Esophagus muscularis mucosa (tissue), 4 donors: ENCODE data around the gene CLDN7. TPM values are rescaled to one million over a fixed set of nuclear protein-coding genes. Genes with fewer than 3 reads are reported as not detected.
A peak's percentile ranks its signal among the peaks of the same experiment; 100 is the strongest.

Experiments used
- DNase-seq: peaks from one replicate; pipeline ENCODE4 v3.0.0-alpha.2; 2017; ENCODE audit errors: extremely low spot score
- H3K27ac ChIP-seq, 4 donors: fragments of 200-600 bp; sonication (generic); replicated peaks in 1 of 4; 1 replicate in 3 of 4; 2 replicates in 1 of 4; pipeline ENCODE4 v1.5.1; 2016 to 2019; ENCODE audit warnings: mild to moderate bottlenecking in 1 of 4
- H3K27me3 ChIP-seq, 4 donors: fragments of 200-600 bp; sonication (generic); one replicate each; pipeline versions ENCODE4 v1.5.1 to v1.6.0; 2016 to 2019
- H3K36me3 ChIP-seq, 4 donors: fragments of 200-600 bp; sonication (generic); one replicate each; pipeline ENCODE4 v1.5.1; 2016 to 2019
- H3K4me1 ChIP-seq, 4 donors: fragments of 200-600 bp; sonication (generic); one replicate each; pipeline ENCODE4 v1.5.1; 2016 to 2019
- H3K4me3 ChIP-seq, 4 donors: fragments of 200-600 bp; sonication (generic); 1 replicate in 2 of 4; 2 replicates in 2 of 4; pipeline ENCODE4 v1.5.1; 2016 to 2019; ENCODE audit warnings: mild to moderate bottlenecking in 4 of 4, moderate library complexity in 1 of 4
- H3K9me3 ChIP-seq, 4 donors: fragments of 200-600 bp; sonication (generic); 1 replicate in 3 of 4; 2 replicates in 1 of 4; pipeline ENCODE4 v1.5.1; 2016 to 2019
- CTCF ChIP-seq, 3 experiments: fragments of 200-600 bp in 2 of 3; fragments of 450-650 bp in 1 of 3; sonication (generic) in 2 of 3; IDR thresholded peaks; one replicate each; pipeline ENCODE4 v1.5.1; 2017 to 2019; ENCODE audit warnings: antibody characterized with exemption in 3 of 3, mild to moderate bottlenecking in 2 of 3, moderate library complexity in 1 of 3
- EP300 ChIP-seq: sonication (generic); formaldehyde crosslinking; IDR thresholded peaks from one replicate; pipeline ENCODE4 v1.6.1; 2017; ENCODE audit warnings: antibody characterized with exemption
- POLR2A ChIP-seq: fragments of 450-650 bp; IDR thresholded peaks from one replicate; pipeline ENCODE4 v1.6.1; 2017; ENCODE audit warnings: antibody characterized with exemption, moderate library complexity, mild to moderate bottlenecking, low read depth
- POLR2AphosphoS5 ChIP-seq, 2 donors: sonication (generic); formaldehyde crosslinking; IDR thresholded peaks; one replicate each; pipeline ENCODE4 v1.6.1; 2017; ENCODE audit warnings: antibody characterized with exemption in 2 of 2
- WGBS: methylation state at CpG from one replicate; pipeline ENCODE4 v1.1.5; 2018; 5-methylcytosine and 5-hydroxymethylcytosine counted together
- intact Hi-C: fragments of 100-400 bp; cut with DNase I; formaldehyde crosslinking; loops from one replicate; pipeline ENCODE4 v1.15.1; 2023
- total RNA-seq, 4 donors: library from RNA; depleted of rRNA; stranded (reverse); fragments of >200 nt; gene quantifications; one replicate each; pipeline versions ENCODE4 v1.1.0 to v1.2.1, GENCODE V29; 2016

The CLDN7 gene
- total RNA-seq, 4 donors from 2014 or later, result 1.7 to 3.4 (median 2.1) TPM

- H3K27ac ChIP-seq, result peak overlapping the region; percentile 57 to 96 (median 92)
- H3K27me3 ChIP-seq, result peaks cover 0 to 31% (median 4%) of the 10 kb centered on the region in 4 donors
- peaks cover 53 to 100% (median 97%) of the 10 kb centered on the region in 4 donors for H3K4me1 ChIP-seq
- TF ChIP-seq POLR2A (no peak), POLR2AphosphoS5 (IDR thresholded peaks at IDR 0.05) (peak in 1 of 2 donors; percentile 52), EP300 (no peak), CTCF (IDR thresholded peaks at IDR 0.05) (no peak)
- no peaks in the 10 kb centered on the region for H3K9me3 ChIP-seq
- intact Hi-C loops, result no loop called here
- H3K4me3 ChIP-seq, result no peak overlapping the region
- WGBS, result 83% methylated on average over 7 of the region's 18 CpGs
- DNase-seq, result no peak
- peaks cover 19 to 36% (median 33%) of the 10 kb centered on the region in 4 donors for H3K36me3 ChIP-seq
These were observed 27.2 kb upstream of the CLDN7 start for GRCh38 chr17:7289256-7290032.

GRCh38 chr17:7285679-7286078, 23.4 kb upstream of the CLDN7 start:
- intact Hi-C loops, result no loop called here
- WGBS, result 85% methylated on average over 8 of the region's 12 CpGs
- no peak overlapping the region for H3K4me3 ChIP-seq
- H3K9me3 ChIP-seq, result no peaks in the 10 kb centered on the region
- no peak for TF ChIP-seq CTCF (IDR thresholded peaks at IDR 0.05)
- TF ChIP-seq POLR2A, result no peak
- no peak for TF ChIP-seq POLR2AphosphoS5 (IDR thresholded peaks at IDR 0.05)
- no peak for TF ChIP-seq EP300
- H3K27ac ChIP-seq, result peak overlapping the region; percentile 95 to 98 (median 96)
- H3K27me3 ChIP-seq, result peaks cover 0 to 7% (median 0%) of the 10 kb centered on the region in 4 donors
- no peak for DNase-seq
- peaks cover 53 to 97% (median 94%) of the 10 kb centered on the region in 4 donors for H3K4me1 ChIP-seq
- H3K36me3 ChIP-seq, result peaks cover 26 to 44% (median 42%) of the 10 kb centered on the region in 4 donors

- no peak for DNase-seq
- peaks cover 47 to 96% (median 93%) of the 10 kb centered on the region in 4 donors for H3K4me1 ChIP-seq
- H3K4me3 ChIP-seq, result peak overlapping the region in 2 of 4 donors; percentile 71 to 77
- 92% methylated on average over 5 of the region's 16 CpGs for WGBS
- H3K27me3 ChIP-seq, result peaks cover 0 to 7% (median 0%) of the 10 kb centered on the region in 4 donors
- peak overlapping the region; percentile 95 to 98 (median 96) for H3K27ac ChIP-seq
- intact Hi-C loops, result no loop called here
- H3K9me3 ChIP-seq, result no peaks in the 10 kb centered on the region
- no peak for TF ChIP-seq EP300
- no peak for TF ChIP-seq POLR2A
- TF ChIP-seq POLR2AphosphoS5 (IDR thresholded peaks at IDR 0.05), result no peak
- no peak for TF ChIP-seq CTCF (IDR thresholded peaks at IDR 0.05)
- peaks cover 26 to 44% (median 42%) of the 10 kb centered on the region in 4 donors for H3K36me3 ChIP-seq
These were observed 22.6 kb upstream of the CLDN7 start for GRCh38 chr17:7284911-7285310.

GRCh38 chr17:7283471-7284216, 21.4 kb upstream of the CLDN7 start:
- Histone ChIP-seq H3K27ac (peak overlapping the region; percentile 95 to 98 (median 96)), H3K9me3 (no peaks in the 10 kb centered on the region), H3K36me3 (peaks cover 26 to 44% (median 42%) of the 10 kb centered on the region in 4 donors), H3K27me3 (peaks cover 0 to 7% (median 0%) of the 10 kb centered on the region in 4 donors), H3K4me3 (peak overlapping the region; percentile 64 to 77 (median 69)), H3K4me1 (peaks cover 47 to 84% (median 81%) of the 10 kb centered on the region in 4 donors)
- TF ChIP-seq CTCF (IDR thresholded peaks at IDR 0.05), result no peak
- TF ChIP-seq POLR2A, result no peak
- TF ChIP-seq POLR2AphosphoS5 (IDR thresholded peaks at IDR 0.05), result no peak
- TF ChIP-seq EP300, result no peak
- 45% methylated on average over 14 of the region's 18 CpGs for WGBS
- DNase-seq, result no peak
- intact Hi-C loops, result no loop called here
